Subcutaneous adipose tissue (tissue), 4 donors: ENCODE data around the gene FGGY. TPM values are rescaled to one million over a fixed set of nuclear protein-coding genes. Genes with fewer than 3 reads are reported as not detected.

ENCODE experiments used
- CTCF ChIP-seq: fragments of 450-650 bp; IDR thresholded peaks from one replicate; pipeline ENCODE4 v1.5.1; 2016; ENCODE audit warnings: low read depth, mild to moderate bottlenecking, control low read depth, antibody characterized with exemption, moderate library complexity
- total RNA-seq, 4 donors: library from RNA; depleted of rRNA; stranded (reverse); fragments of >200 nt; gene quantifications; one replicate each; pipeline ENCODE4 v1.1.0, GENCODE V29; 2016

Gene FGGY
- total RNA-seq, 4 donors from 2014 or later, result 7.8 to 19.2 (median 12.5) TPM

GRCh38 chr1:59276439-59276851 is 20.4 kb upstream of the FGGY start:
- TF ChIP-seq CTCF, result no peak

GRCh38 chr1:59278780-59279354 is 18.0 kb upstream of the FGGY start:
- no peak for TF ChIP-seq CTCF

GRCh38 chr1:59279645-59280044 is 17.2 kb upstream of the FGGY start:
- TF ChIP-seq CTCF, result no peak

GRCh38 chr1:59282951-59283350 is 13.9 kb upstream of the FGGY start:
- no peak for TF ChIP-seq CTCF

- TF ChIP-seq CTCF, result no peak
These were observed 11.2 kb upstream of the FGGY start for GRCh38 chr1:59285691-59286090.

- TF ChIP-seq CTCF, result no peak
These were observed 8.8 kb upstream of the FGGY start for GRCh38 chr1:59288046-59288445.

- TF ChIP-seq CTCF, result no peak
These were observed 7.3 kb upstream of the FGGY start for GRCh38 chr1:59289570-59289969.
